Thymus (tissue), 11 donors: ENCODE results near the gene MAEA. TPM values are rescaled to one million over a fixed set of nuclear protein-coding genes. Genes with fewer than 3 reads are reported as not detected.

ENCODE experiments used
- DNase-seq, 9 donors: peaks; one replicate each; pipeline ENCODE4 v3.0.0-alpha.2; 2013; ENCODE audit warnings: low spot score in 9 of 9, low read depth in 6 of 9, missing footprints in 1 of 9
- H3K27ac ChIP-seq, 2 donors: one replicate each; pipeline ENCODE4 v1.5.1; 2013; ENCODE audit warnings: control low read depth in 1 of 2, low read depth in 1 of 2, low read length in 1 of 2, mild to moderate bottlenecking in 1 of 2, moderate library complexity in 1 of 2
- H3K27me3 ChIP-seq, 2 donors: one replicate each; pipeline ENCODE4 v1.5.1; 2013; ENCODE audit warnings: low read length in 1 of 2; ENCODE audit not compliant: control insufficient read depth in 2 of 2, insufficient read depth in 1 of 2
- H3K36me3 ChIP-seq, 2 donors: one replicate each; pipeline ENCODE4 v1.5.1; 2013; ENCODE audit warnings: low read length in 1 of 2, mild to moderate bottlenecking in 1 of 2, moderate library complexity in 1 of 2; ENCODE audit not compliant: control insufficient read depth in 2 of 2, insufficient read depth in 2 of 2
- H3K4me1 ChIP-seq, 2 donors: one replicate each; pipeline ENCODE4 v1.5.1; 2013; ENCODE audit warnings: low read length in 2 of 2; ENCODE audit not compliant: control insufficient read depth in 2 of 2, insufficient read depth in 2 of 2
- H3K4me3 ChIP-seq, 2 donors: one replicate each; pipeline ENCODE4 v1.5.1; 2013; ENCODE audit warnings: low read length in 2 of 2, control low read depth in 1 of 2, mild to moderate bottlenecking in 1 of 2
- H3K9me3 ChIP-seq, 2 donors: one replicate each; pipeline ENCODE4 v1.5.1; 2013; ENCODE audit warnings: low read length in 1 of 2, mild to moderate bottlenecking in 1 of 2; ENCODE audit not compliant: control insufficient read depth in 2 of 2, insufficient read depth in 1 of 2
- whole genome bisulfite sequencing: extraction: QIAGEN DNeasy Blood & Tissue Kit; methylation state at CpG from one replicate; pipeline ENCODE4 v1.1.7; 2013; 5-methylcytosine and 5-hydroxymethylcytosine counted together
- polyA plus RNA-seq: library from polyadenylated mRNA; stranded (reverse); fragments of 200-250 nt; gene quantifications from one replicate; pipeline ENCODE4 v1.2.3, GENCODE V29; 2013
- total RNA-seq: library from RNA; stranded (reverse); fragments of 120-200 nt; gene quantifications from one replicate; pipeline ENCODE4 v1.2.4, GENCODE V29; 2013
- donor health status: healthy.

Gene MAEA
- total and polyA plus RNA-seq, 2 donors: 45.4 to 113 TPM

- Histone ChIP-seq H3K36me3 (no peaks in the 10 kb centered on the region), H3K27me3 (no peaks in the 10 kb centered on the region), H3K4me3 (no peak overlapping the region), H3K9me3 (peaks cover 0 to 14% of the 10 kb centered on the region in 2 donors), H3K4me1 (no peaks in the 10 kb centered on the region), H3K27ac (no peak overlapping the region)
- DNase-seq: peak in 1 of 9 donors; percentile 27
- WGBS: 89% methylated on average over 9 of the region's 9 CpGs
These were observed 22.6 kb upstream of the MAEA start for GRCh38 chr4:1266881-1267763.

GRCh38 chr4:1269209-1269608, 20.5 kb upstream of the MAEA start:
- peaks cover 0 to 14% of the 10 kb centered on the region in 2 donors for H3K9me3 ChIP-seq
- H3K4me3 ChIP-seq: no peak overlapping the region
- no peaks in the 10 kb centered on the region for H3K36me3 ChIP-seq
- DNase-seq: no peak
- no peaks in the 10 kb centered on the region for H3K4me1 ChIP-seq
- H3K27ac ChIP-seq: no peak overlapping the region
- H3K27me3 ChIP-seq: no peaks in the 10 kb centered on the region

- no peaks in the 10 kb centered on the region for H3K36me3 ChIP-seq
- no peak for DNase-seq
- WGBS: 99% methylated on average over 5 of the region's 5 CpGs
- no peaks in the 10 kb centered on the region for H3K4me1 ChIP-seq
- H3K27me3 ChIP-seq: no peaks in the 10 kb centered on the region
- H3K4me3 ChIP-seq: no peak overlapping the region
- peaks cover 0 to 6% of the 10 kb centered on the region in 2 donors for H3K9me3 ChIP-seq
- H3K27ac ChIP-seq: no peak overlapping the region
These were observed 18.0 kb upstream of the MAEA start for GRCh38 chr4:1271686-1272085.

- no peak overlapping the region for H3K27ac ChIP-seq
These were observed 14.8 kb upstream of the MAEA start for GRCh38 chr4:1274871-1275270.

GRCh38 chr4:1276984-1277383, 12.7 kb upstream of the MAEA start:
- Histone ChIP-seq H3K36me3 (no peaks in the 10 kb centered on the region), H3K27ac (no peak overlapping the region), H3K4me1 (no peaks in the 10 kb centered on the region), H3K4me3 (no peak overlapping the region), H3K9me3 (no peaks in the 10 kb centered on the region), H3K27me3 (no peaks in the 10 kb centered on the region)
- 95% methylated on average over 2 of the region's 2 CpGs for WGBS
- DNase-seq: no peak

More at GRCh38 chr4:1274871-1275270, 14.8 kb upstream of the MAEA start:
- no peaks in the 10 kb centered on the region for H3K9me3 ChIP-seq
- no peak for DNase-seq
- H3K36me3 ChIP-seq: no peaks in the 10 kb centered on the region
- H3K4me3 ChIP-seq: no peak overlapping the region
- WGBS: 94% methylated on average over 9 of the region's 9 CpGs
- H3K27me3 ChIP-seq: no peaks in the 10 kb centered on the region
- H3K4me1 ChIP-seq: no peaks in the 10 kb centered on the region

GRCh38 chr4:1277667-1278665, 11.7 kb upstream of the MAEA start:
- peak in 1 of 9 donors; percentile 34 for DNase-seq
- WGBS: 89% methylated on average over 15 of the region's 15 CpGs

GRCh38 chr4:1279253-1279652, 10.4 kb upstream of the MAEA start:
- WGBS: 96% methylated on average over 10 of the region's 10 CpGs
- Histone ChIP-seq H3K4me1 (no peaks in the 10 kb centered on the region), H3K9me3 (no peaks in the 10 kb centered on the region), H3K27ac (no peak overlapping the region), H3K36me3 (no peaks in the 10 kb centered on the region), H3K4me3 (no peak overlapping the region), H3K27me3 (no peaks in the 10 kb centered on the region)
- no peak for DNase-seq

More at GRCh38 chr4:1277667-1278665, 11.7 kb upstream of the MAEA start:
- no peak overlapping the region for H3K27ac ChIP-seq
- H3K4me1 ChIP-seq: no peaks in the 10 kb centered on the region
- H3K9me3 ChIP-seq: no peaks in the 10 kb centered on the region
- H3K36me3 ChIP-seq: no peaks in the 10 kb centered on the region
- no peaks in the 10 kb centered on the region for H3K27me3 ChIP-seq
- no peak overlapping the region for H3K4me3 ChIP-seq

- Histone ChIP-seq H3K9me3 (peaks cover 4 to 16% of the 10 kb centered on the region in 2 donors), H3K27ac (no peak overlapping the region), H3K4me1 (peaks cover 1 to 2% of the 10 kb centered on the region in 2 donors), H3K27me3 (no peaks in the 10 kb centered on the region), H3K36me3 (no peaks in the 10 kb centered on the region), H3K4me3 (no peak overlapping the region)
- WGBS: 95% methylated on average over 9 of the region's 9 CpGs
- no peak for DNase-seq
These were observed 6.0 kb upstream of the MAEA start for GRCh38 chr4:1283711-1284110.
